ENCODE data around the gene TADA3. TPM values are rescaled to one million over a fixed set of nuclear protein-coding genes. Genes with fewer than 3 reads are reported as not detected.

TADA3 gene
- total and polyA plus RNA-seq, 2 of the 4 experiments (the other 2 are of a cell fraction), result 68.0 to 83.0 TPM

GRCh38 chr3:9837701-9838582 is 45.7 kb upstream of the TADA3 start:
- no TSS peak for BruUV-seq (replicated peaks)
- H2AFZ ChIP-seq (replicated peaks; ENCODE audit: low read length, poor library complexity), result no peak overlapping the region
- H3K14ac ChIP-seq (replicated peaks; ENCODE audit: low read depth, low read length), result no peak overlapping the region
- H3K36me3 ChIP-seq (ENCODE audit: control insufficient read depth, insufficient read depth, low read length), result peaks cover 53% of the 10 kb centered on the region
- H2BK20ac ChIP-seq (ENCODE audit: low read depth, low read length), result no peak overlapping the region
- H3K4me3 ChIP-seq (ENCODE audit: insufficient read depth, low read depth, low read length), result no peak overlapping the region
- H2BK120ac ChIP-seq (ENCODE audit: low read depth, low read length), result no peak overlapping the region
- H2BK15ac ChIP-seq (ENCODE audit: low read depth, low read length), result no peak overlapping the region
- no peak for TF ChIP-seq BHLHE40 (IDR thresholded peaks at IDR 0.05; ENCODE audit: low read depth, low read length)
- TF ChIP-seq POLR2A (IDR thresholded peaks at IDR 0.05; ENCODE audit: low read depth, low read length), result no peak
- TF ChIP-seq CEBPB (IDR thresholded peaks at IDR 0.05; ENCODE audit: low read depth, low read length), result no peak
- no peak for TF ChIP-seq CTCF (conservative IDR thresholded peaks at IDR 0.05; ENCODE audit: low read depth, low read length)
- TF ChIP-seq RAD21 (IDR thresholded peaks at IDR 0.05; ENCODE audit: low read length), result no peak
- no peak for TF ChIP-seq NFE2L2 (IDR thresholded peaks at IDR 0.05; ENCODE audit: low read depth, low read length)
- TF ChIP-seq USF2 (IDR thresholded peaks at IDR 0.05; ENCODE audit: low read depth, low read length), result no peak
- no peak for TF ChIP-seq MAFK (IDR thresholded peaks at IDR 0.05; ENCODE audit: low read depth, low read length)
- TF ChIP-seq SMC3 (IDR thresholded peaks at IDR 0.05; ENCODE audit: low read depth, low read length), result no peak
- TF ChIP-seq FOS (IDR thresholded peaks at IDR 0.05; ENCODE audit: low read depth, low read length), result no peak
- no peaks in the 10 kb centered on the region; the same call in 1 of the 2 replicates for H4K20me1 ChIP-seq (ENCODE audit: insufficient read depth, low read length)
- 100% methylated on average over 5 of the region's 12 CpGs; no CpG with 5 or more reads in 1 of the 2 experiments for WGBS, 2 experiments (ENCODE audit: extremely low coverage in 2 of 2, insufficient read length in 1 of 2)
- no peaks in the 10 kb centered on the region for H3K9me3 ChIP-seq (ENCODE audit: control insufficient read depth, insufficient read depth, low read length)
- H3K4ac ChIP-seq (ENCODE audit: low read depth, low read length), result no peak overlapping the region
- DNase-seq (no peak), ATAC-seq (ENCODE audit: low read depth) (no peak)
- H3K9ac ChIP-seq (ENCODE audit: low read depth, low read length), result no peak overlapping the region
- H3K18ac ChIP-seq (ENCODE audit: low read depth, low read length), result no peak overlapping the region
- POLR2A ChIA-PET (ENCODE audit: unreplicated experiment), result interaction anchor here (0.6 kb wide), 1 partner anchor 1972 kb away, joined by 7 read pairs; no protein-coding TSS in a partner anchor
- in situ Hi-C loops (cut with MboI; ENCODE audit: low sequenced_read_pairs) (no loop called here), intact Hi-C loops (cut with micrococcal nuclease) (no loop called here), dilution Hi-C loops (cut with HindIII; ENCODE audit: low sequenced_read_pairs, unreplicated experiment) (no loop called here)
- CTCF ChIA-PET, result no interaction called here
- no peak overlapping the region for H2BK5ac ChIP-seq (ENCODE audit: low read depth, low read length, poor library complexity, severe bottlenecking)
- H2AK5ac ChIP-seq (ENCODE audit: low read depth, low read length), result no peak overlapping the region
- H4K8ac ChIP-seq (ENCODE audit: low read depth in 2 of 2, low read length in 2 of 2), result no peak overlapping the region
- no peaks in the 10 kb centered on the region for H3K27me3 ChIP-seq (ENCODE audit: control insufficient read depth, insufficient read depth, low read length)
- peaks cover 9 to 17% of the 10 kb centered on the region in 2 experiments for H3K79me1 ChIP-seq (ENCODE audit: low read depth in 1 of 2, low read length in 2 of 2)
- no peak overlapping the region for H4K5ac ChIP-seq (ENCODE audit: low read depth, low read length)
- no peak overlapping the region for H3K56ac ChIP-seq (ENCODE audit: extremely low read depth, insufficient read depth, low read length)
- H3K27ac ChIP-seq (ENCODE audit: insufficient read depth, low read length), result no peak overlapping the region
- H2AK9ac ChIP-seq (replicated peaks; ENCODE audit: low read depth, low read length, poor library complexity), result peak overlapping the region; percentile 52
- no peak overlapping the region for H3K23ac ChIP-seq (ENCODE audit: low read depth, low read length)
- no peak overlapping the region for H3K4me2 ChIP-seq (ENCODE audit: low read depth, low read length)
- H4K91ac ChIP-seq (ENCODE audit: insufficient read depth, low read depth, low read length), result no peak overlapping the region
- no peaks in the 10 kb centered on the region for H3K4me1 ChIP-seq (ENCODE audit: control insufficient read depth, insufficient read depth, low read length)
- H3K9me1 ChIP-seq (ENCODE audit: insufficient read depth, low read length), result no peaks in the 10 kb centered on the region

Measured in IMR-90 (cell line).